Ascending aorta (tissue), 2 donors: ENCODE results near the gene TUFT1. TPM values are rescaled to one million over a fixed set of nuclear protein-coding genes. Genes with fewer than 3 reads are reported as not detected.

Experiments used
- DNase-seq, 2 donors: peaks; one replicate each; pipeline ENCODE4 v3.0.0-alpha.2; 2019; ENCODE audit warnings: low spot score in 2 of 2
- H3K27ac ChIP-seq, 2 donors: fragments of 200-600 bp; sonication (generic); one replicate each; pipeline ENCODE4 v1.5.1; 2016 to 2017; ENCODE audit warnings: mild to moderate bottlenecking in 1 of 2
- H3K27me3 ChIP-seq: fragments of 200-600 bp; sonication (generic); one replicate; pipeline ENCODE4 v1.5.1; 2017
- H3K36me3 ChIP-seq, 2 donors: fragments of 200-600 bp; sonication (generic); one replicate each; pipeline ENCODE4 v1.5.1; 2016
- H3K4me1 ChIP-seq, 2 donors: fragments of 200-600 bp; sonication (generic); one replicate each; pipeline ENCODE4 v1.5.1; 2016 to 2017; ENCODE audit warnings: mild to moderate bottlenecking in 1 of 2
- H3K4me3 ChIP-seq, 2 donors: fragments of 200-600 bp; sonication (generic); one replicate each; pipeline ENCODE4 v1.5.1; 2016 to 2017; ENCODE audit warnings: mild to moderate bottlenecking in 1 of 2
- H3K9me3 ChIP-seq, 2 donors: fragments of 200-600 bp; sonication (generic); one replicate each; pipeline ENCODE4 v1.5.1; 2016
- CTCF ChIP-seq, 3 experiments: fragments of 200-600 bp in 2 of 3; fragments of 450-650 bp in 1 of 3; sonication (generic) in 2 of 3; IDR thresholded peaks; one replicate each; pipeline ENCODE4 v1.5.1; 2016 to 2019; ENCODE audit warnings: antibody characterized with exemption in 3 of 3, mild to moderate bottlenecking in 1 of 3, moderate library complexity in 1 of 3
- intact Hi-C: fragments of 100-400 bp; cut with DNase I; formaldehyde crosslinking; loops from one replicate; pipeline ENCODE4 v1.15.1; 2023
- total RNA-seq: library from RNA; depleted of rRNA; stranded (reverse); fragments of >200 nt; gene quantifications from one replicate; pipeline ENCODE4 v1.1.0, GENCODE V29; 2016

TUFT1 gene
- total RNA-seq, 1 donor from 2014 or later, result 2.3 TPM

DNA sequence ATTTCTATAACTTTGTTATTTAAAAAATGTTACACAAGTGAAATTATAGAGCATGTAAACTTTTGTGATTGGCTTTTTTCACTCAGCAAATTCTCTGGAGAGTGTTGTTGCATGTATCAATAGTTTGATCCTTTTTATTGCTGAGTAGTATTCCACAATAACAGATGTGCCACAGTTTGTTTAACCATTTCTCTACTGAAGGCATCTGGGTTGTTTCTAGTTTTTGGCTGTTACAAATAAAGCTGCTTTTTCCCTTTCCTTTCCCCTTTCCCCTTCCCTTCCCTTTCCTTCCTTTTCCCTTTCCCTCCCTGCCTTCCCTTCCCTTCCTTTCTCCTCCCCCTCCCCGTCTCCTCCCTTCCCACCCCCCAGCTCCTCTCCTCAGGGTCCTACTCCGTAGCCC lies 15.9 kb downstream of the TUFT1 start:
- Histone ChIP-seq H3K4me1 (no peaks in the 10 kb centered on the region), H3K27me3 (no peaks in the 10 kb centered on the region), H3K4me3 (no peak overlapping the region), H3K27ac (no peak overlapping the region), H3K36me3 (no peaks in the 10 kb centered on the region), H3K9me3 (no peaks in the 10 kb centered on the region)
- TF ChIP-seq CTCF (IDR thresholded peaks at IDR 0.05), result no peak
- DNase-seq, result no peak
- intact Hi-C loops, result no loop called here

DNA sequence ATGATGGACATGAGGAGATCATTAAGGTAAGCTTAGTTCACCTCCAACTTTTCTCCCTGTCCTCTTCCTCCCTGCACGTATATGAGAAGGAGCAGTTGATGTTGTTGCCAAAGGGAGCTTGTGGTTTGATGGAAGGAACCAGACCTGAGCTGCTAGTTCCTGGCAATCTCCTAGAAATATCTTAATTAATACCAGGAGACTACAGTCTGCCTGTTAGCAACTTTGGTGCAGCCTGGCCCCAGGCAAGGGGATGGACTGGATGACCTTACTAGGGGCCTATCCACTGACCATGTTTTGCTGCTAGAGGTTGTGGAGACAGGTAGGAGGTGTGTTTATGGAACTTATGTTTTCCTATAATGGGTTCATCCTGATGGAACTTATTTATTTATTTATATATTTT lies 22.6 kb downstream of the TUFT1 start:
- intact Hi-C loops, result no loop called here
- no peak for DNase-seq
- Histone ChIP-seq H3K4me3 (no peak overlapping the region), H3K27me3 (no peaks in the 10 kb centered on the region), H3K4me1 (no peaks in the 10 kb centered on the region), H3K9me3 (no peaks in the 10 kb centered on the region), H3K36me3 (peaks cover 16 to 41% of the 10 kb centered on the region in 2 donors), H3K27ac (no peak overlapping the region)
- TF ChIP-seq CTCF (IDR thresholded peaks at IDR 0.05), result no peak

DNA sequence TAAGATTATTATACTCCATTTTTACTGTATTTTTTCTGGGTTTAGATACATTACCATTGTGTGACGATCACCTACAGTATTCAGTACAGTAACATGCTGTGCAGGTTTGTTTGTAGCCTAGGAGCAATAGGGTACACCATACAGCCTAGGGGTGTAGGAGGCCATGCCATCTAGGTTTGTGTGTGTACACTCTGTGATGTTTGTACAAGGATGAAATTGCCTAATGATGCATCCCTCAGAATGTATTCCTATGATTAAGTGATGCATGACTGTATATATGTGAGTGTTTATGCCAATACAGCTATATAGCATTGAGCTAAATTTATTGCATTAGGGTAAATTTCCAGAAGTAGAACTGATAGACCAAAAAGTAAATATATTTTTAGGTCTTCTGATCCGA lies 23.3 kb downstream of the TUFT1 start:
- no peak for DNase-seq
- no peak overlapping the region for H3K27ac ChIP-seq
- H3K27me3 ChIP-seq, result no peaks in the 10 kb centered on the region
- no peak for TF ChIP-seq CTCF (IDR thresholded peaks at IDR 0.05)
- no peak overlapping the region for H3K4me3 ChIP-seq
- H3K36me3 ChIP-seq, result peaks cover 16 to 41% of the 10 kb centered on the region in 2 donors
- intact Hi-C loops, result no loop called here
- no peaks in the 10 kb centered on the region for H3K9me3 ChIP-seq
- no peaks in the 10 kb centered on the region for H3K4me1 ChIP-seq

GRCh38 chr1:151565502-151566189 lies 25.5 kb downstream of the TUFT1 start:
- intact Hi-C loops, result no loop called here
- Histone ChIP-seq H3K4me1 (no peaks in the 10 kb centered on the region), H3K9me3 (no peaks in the 10 kb centered on the region), H3K27me3 (no peaks in the 10 kb centered on the region), H3K4me3 (no peak overlapping the region), H3K27ac (no peak overlapping the region), H3K36me3 (peaks cover 21 to 49% of the 10 kb centered on the region in 2 donors)
- no peak for TF ChIP-seq CTCF (IDR thresholded peaks at IDR 0.05)
- no peak for DNase-seq

- Histone ChIP-seq H3K4me3 (no peak overlapping the region), H3K36me3 (peaks cover 21 to 54% of the 10 kb centered on the region in 2 donors), H3K27me3 (no peaks in the 10 kb centered on the region), H3K27ac (no peak overlapping the region), H3K4me1 (no peaks in the 10 kb centered on the region), H3K9me3 (no peaks in the 10 kb centered on the region)
- no peak for TF ChIP-seq CTCF (IDR thresholded peaks at IDR 0.05)
- DNase-seq, result no peak
- intact Hi-C loops, result no loop called here
These were observed 28.5 kb downstream of the TUFT1 start for GRCh38 chr1:151568626-151569088.
